GM12865 (cell line): ENCODE data around the gene KIFC3.

ENCODE experiments used
- DNase-seq: peaks from one replicate; pipeline ENCODE4 v3.0.0; 2010; ENCODE audit warnings: low read depth
- H3K4me3 ChIP-seq: 2 replicates; pipeline ENCODE4 v1.5.1; 2011; ENCODE audit warnings: mild to moderate bottlenecking, low read depth, low read length, control low read depth
- TF ChIP-seq, protein P1 (sequence below): IDR thresholded peaks from 2 replicates; pipeline ENCODE4 v1.5.1; 2011; ENCODE audit warnings: low read length, control low read depth, low read depth, inconsistent platforms; ENCODE audit not compliant: insufficient read depth; ENCODE audit errors: missing control alignments

The KIFC3 gene

DNA sequence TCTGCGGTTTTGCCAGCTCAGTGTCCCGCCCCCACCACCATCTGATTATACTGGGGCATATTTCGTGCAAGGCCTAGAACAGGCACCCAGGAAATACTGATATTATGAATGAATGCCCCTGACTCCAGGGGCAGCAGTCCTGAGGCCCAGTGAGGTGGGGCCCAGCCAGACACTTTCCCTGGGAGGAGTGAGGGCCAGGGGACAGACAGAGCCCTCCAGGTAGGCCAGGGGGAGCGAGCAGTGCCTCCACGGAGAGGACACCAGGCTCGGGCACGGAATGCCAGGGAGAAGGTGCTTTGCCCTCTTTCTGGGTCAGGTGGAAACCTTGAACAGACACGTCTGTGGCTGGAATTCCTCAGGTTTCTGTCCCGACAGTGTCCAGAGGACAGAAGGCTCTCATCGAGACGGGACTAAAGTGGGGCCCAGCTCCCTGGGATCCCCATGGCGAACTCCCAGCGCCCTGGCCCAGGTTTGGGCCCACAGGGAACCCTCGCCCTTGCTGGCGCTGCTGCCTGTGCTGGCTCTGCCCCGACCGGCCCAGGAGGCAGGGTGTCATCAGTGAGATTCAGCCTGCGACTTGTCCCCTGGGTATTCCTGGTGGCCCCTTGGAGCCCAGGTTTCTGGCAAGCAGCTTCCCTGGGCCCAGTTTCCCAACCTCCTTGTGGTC, 62.4 kb downstream of the KIFC3 start:
- TF ChIP-seq, protein P1, sequence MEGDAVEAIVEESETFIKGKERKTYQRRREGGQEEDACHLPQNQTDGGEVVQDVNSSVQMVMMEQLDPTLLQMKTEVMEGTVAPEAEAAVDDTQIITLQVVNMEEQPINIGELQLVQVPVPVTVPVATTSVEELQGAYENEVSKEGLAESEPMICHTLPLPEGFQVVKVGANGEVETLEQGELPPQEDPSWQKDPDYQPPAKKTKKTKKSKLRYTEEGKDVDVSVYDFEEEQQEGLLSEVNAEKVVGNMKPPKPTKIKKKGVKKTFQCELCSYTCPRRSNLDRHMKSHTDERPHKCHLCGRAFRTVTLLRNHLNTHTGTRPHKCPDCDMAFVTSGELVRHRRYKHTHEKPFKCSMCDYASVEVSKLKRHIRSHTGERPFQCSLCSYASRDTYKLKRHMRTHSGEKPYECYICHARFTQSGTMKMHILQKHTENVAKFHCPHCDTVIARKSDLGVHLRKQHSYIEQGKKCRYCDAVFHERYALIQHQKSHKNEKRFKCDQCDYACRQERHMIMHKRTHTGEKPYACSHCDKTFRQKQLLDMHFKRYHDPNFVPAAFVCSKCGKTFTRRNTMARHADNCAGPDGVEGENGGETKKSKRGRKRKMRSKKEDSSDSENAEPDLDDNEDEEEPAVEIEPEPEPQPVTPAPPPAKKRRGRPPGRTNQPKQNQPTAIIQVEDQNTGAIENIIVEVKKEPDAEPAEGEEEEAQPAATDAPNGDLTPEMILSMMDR = no peak
- DNase-seq = no peak
- no peak overlapping the region for H3K4me3 ChIP-seq

DNA sequence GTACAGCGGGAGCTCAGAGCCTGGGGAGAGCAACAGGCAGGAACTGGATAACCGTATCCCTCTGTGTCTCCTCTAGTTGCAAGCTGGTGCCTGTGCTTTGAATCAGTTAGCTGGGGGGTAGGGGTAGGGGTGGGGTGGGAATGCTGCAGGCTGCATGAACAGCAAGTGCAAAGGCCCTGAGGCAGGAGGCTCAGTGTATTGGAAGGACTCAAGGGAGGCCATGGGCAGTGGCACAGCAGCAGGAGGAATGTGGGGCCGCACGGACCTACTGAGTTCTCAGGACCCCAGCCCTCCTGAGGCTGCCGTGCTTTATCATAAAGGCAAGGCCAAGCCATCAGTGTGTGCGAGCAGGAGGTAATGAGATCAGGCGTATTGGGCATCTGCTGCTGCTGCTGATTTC, 63.4 kb downstream of the KIFC3 start:
- DNase-seq = no peak
- TF ChIP-seq, protein P1 = no peak
- no peak overlapping the region for H3K4me3 ChIP-seq

DNA sequence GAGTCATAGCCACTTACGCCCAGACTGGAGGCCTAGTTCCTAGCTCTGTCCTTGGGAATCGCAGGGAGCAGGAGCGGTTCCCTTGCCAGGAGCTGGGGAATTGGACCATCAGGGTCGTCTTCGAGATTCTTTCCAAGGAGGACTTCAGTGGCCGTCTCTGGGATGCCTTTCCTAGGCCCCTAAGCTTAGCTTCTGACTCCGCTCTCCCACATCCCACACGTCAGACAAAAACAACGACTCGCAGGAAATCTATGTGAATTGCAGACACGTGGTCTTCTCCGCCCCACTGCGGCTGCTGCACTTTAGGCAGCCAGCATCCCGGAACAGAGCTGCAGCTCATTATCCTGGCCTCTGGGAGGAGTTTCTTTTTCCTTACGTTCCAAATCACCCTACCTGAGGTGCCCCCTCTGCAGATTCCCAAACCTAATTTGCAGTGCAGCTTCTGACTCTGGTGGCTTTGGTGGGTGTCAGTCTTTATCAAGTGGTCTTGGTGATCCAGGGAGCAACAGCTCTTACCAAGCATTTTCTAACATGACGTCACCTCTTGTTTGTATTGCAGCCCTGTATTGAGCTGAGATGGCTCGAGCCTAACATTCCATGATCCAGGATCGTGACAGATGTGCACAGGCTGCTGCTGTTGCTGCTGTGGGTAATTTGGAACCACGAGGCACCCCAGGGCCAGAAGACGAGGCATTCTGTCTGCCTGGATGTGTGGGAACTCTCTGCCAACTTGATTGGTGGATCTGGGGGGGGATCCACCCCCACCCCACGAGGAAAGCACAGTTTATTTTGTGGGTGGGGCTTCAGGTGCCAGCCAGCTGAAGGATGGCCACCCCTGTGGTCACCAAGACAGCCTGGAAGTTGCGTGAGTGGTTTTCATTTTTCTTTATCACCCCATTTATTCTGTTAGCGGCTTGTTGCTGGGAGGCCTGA, 65.6 kb downstream of the KIFC3 start:
- DNase-seq = peak; percentile 26
- TF ChIP-seq, protein P1 = no peak
- peak overlapping the region; percentile 84 for H3K4me3 ChIP-seq

DNA sequence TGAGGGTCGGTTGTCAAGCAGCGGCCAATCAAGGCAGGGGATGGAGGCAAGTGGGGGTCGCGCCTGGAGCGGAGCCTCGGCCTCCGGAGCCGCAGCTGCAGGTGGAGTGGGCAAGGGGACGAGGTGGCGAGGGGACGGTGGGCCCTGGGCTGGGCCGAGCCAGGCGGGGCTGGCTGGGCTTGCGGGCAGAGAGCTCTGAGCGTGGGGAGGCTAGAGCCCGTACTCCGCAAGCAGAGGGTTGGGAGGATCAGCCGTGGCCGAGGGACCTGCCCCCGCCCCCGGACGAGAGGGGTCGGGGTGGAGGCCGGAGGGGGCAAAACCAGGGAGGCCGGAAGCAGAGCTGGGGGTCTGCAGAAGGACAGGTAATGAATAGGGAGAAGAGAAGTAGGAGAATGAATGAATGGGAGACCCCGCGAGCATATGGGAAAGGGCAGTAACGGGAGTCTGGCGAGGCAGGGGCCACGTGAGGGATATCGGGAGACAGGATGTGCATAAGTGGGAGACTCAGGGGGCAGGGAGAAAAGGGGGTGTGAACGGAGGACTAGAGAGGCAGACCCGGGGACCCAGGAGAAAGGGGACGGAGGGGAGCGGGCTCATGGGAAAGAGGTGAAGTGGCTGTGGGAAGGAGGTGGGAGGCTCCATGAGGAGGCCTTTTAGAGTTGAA, 66.4 kb downstream of the KIFC3 start, which contains the start of gene KATNB1:
KATNB1 (plus strand) TSS at position 16 of the 664 bp plus-strand sequence. CDS start 1,474 bp downstream, outside the sequence.
- DNase-seq = no peak
- TF ChIP-seq, protein P1 = no peak
- H3K4me3 ChIP-seq = peak within 1 kb of the TSS; percentile 84

DNA sequence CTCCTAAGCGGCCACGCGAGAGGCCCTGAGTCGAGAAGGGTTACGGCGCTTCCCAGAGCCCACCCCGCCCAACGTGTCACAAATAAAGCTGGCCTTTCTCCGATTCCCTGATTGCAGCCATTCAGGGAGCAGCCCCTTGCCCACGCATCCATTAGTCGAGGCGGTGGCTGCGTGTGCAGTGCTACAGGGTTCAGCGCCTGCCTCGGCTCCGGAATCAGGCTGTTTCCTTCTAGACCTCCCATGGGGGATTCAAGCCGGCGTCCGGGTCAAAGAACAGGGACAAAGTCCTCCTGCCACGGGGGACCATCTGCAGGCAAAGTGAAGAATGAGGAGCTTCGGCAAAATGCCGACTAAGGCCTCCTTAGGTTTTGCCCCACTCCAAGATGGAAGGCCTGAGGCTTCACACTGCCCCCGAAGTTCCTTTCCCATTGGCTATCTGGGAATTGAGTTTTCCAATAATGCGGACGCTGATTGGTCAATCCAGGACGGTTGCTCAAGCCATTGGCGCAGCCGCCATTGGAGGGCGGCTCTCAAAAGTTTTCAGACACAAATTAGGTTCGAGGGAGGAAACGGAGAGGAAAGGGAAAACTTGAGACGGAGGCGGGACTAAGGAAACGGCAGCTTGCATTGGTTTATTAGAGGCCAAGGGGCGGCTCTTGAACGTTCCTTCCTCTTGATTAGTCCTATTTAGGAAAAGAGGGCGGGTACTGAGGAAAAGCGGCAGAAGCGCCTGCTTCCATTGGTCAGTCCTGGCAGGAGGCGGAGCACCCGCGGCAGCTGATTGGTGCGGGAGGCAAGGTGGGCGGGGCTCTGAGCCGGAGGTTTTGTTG, 67.2 kb downstream of the KIFC3 start:
- TF ChIP-seq, protein P1 = no peak
- peak; percentile 100 for DNase-seq
- peak overlapping the region; percentile 84 for H3K4me3 ChIP-seq

DNA sequence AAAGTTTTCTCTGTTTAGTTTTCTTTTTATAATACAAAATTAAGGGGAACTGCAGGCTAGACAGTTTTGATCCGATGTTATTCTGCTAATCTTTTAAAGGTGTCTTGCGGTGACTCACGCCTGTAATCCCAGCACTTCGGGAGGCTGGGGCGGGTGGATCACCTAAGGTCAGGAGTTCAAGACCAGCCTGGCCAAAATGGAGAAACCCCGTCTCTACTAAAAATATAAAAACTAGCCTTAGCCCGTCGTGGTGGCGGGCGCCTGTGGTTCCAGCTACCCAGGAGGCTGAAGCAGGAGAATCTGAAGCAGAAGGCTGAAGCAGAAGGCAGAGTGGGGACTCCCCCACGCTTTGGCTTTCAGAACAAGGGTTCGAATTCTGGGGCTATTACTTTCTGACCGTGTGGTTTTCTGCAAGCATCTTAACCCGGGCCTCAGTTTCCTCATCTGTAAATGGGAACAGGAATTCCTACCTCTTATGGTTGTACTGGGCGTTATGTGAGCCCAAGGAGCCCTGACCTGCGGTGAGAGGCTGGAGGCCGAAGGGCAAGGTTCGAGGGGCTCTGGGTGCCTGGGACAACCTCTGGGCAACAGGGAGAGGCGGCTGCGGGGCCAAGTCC, 67.9 kb downstream of the KIFC3 start:
- no peak for DNase-seq
- TF ChIP-seq, protein P1 = no peak

More for the DNA sequence above, 67.9 kb downstream of the KIFC3 start:
- H3K4me3 ChIP-seq = peak overlapping the region; percentile 80
